ENCODE measurements around the gene CALD1.

Gene CALD1

DNA sequence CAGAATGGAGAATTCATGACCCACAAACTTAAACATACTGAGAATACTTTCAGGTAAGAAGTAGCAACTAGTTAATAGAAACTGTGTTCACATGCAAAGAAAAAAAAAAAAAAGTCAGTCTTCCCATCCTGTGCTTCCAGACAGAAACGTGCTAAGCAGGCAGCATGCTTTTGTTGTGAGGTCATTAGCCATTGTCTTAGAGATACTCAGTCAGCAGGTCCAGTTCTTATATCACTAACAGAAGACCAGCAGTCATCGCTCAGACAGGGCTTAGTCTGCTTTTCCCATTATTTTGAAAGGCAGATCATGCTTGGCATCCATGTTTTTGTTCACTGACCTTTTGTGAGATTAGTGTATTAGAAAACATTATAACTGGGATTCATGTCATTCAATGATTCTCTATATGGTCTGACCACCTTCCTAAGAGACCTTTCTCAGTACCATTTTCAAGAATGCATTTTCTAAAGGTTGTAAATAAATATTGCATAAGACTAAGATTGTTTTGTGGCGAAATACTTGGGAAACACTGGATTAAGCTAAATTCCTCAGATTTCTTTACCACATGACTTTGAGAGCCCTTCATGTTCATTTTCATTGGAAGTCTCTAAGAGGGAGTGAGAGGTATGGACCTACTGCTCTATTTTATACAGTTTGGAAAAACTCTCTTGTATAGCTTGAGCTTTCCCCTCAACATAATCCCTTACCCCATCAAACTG, 161.9 kb downstream of the CALD1 start:
- Histone ChIP-seq H3K4me3 (ENCODE audit: low read depth, low read length, poor library complexity, severe bottlenecking) (no peak overlapping the region), H4K20me1 (ENCODE audit: insufficient read depth, low read length) (no peaks in the 10 kb centered on the region), H3K4me1 (ENCODE audit: insufficient read depth, low read length, severe bottlenecking) (no peaks in the 10 kb centered on the region), H3K79me2 (ENCODE audit: insufficient read depth, low read length) (no peaks in the 10 kb centered on the region), H3K36me3 (ENCODE audit: insufficient read depth, low read length) (no peaks in the 10 kb centered on the region), H3K9me3 (ENCODE audit: low read length) (no peaks in the 10 kb centered on the region), H3K9ac (ENCODE audit: low read length) (no peak overlapping the region), H3K27me3 (ENCODE audit: insufficient read depth, low read length) (no peaks in the 10 kb centered on the region), H3K4me2 (ENCODE audit: low read length) (no peak overlapping the region), H2AFZ (ENCODE audit: low read length) (no peak overlapping the region), H3K9me2 (ENCODE audit: low read depth, low read length) (no peaks in the 10 kb centered on the region), H3F3A (ENCODE audit: insufficient read depth, low read length) (no peaks in the 10 kb centered on the region), H3K27ac (ENCODE audit: low read depth, low read length, poor library complexity, severe bottlenecking) (no peak overlapping the region)
- TF ChIP-seq CTCF (IDR thresholded peaks at IDR 0.05; ENCODE audit: low read length) (no peak), EZH2 (IDR thresholded peaks at IDR 0.05; ENCODE audit: borderline replicate concordance, low read length) (no peak)

DNA sequence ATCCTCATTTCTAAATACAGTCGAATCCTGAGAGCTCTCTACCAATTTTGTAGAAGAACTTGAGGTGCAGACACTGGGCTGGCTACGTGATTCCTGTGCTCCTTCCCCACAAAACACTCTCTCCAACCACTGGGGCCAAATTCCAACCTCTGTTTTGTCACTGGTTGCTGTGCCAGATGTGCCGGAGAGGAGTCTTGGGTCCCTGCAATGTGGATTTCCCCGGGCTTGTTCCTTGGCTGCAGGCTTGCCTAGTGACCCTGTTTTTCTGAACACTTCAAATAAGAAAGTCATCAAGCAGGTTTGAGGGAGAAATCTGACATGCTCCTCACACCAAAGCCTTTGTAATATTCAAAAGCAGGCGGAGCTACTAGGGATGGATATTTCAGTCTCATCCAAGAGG, 162.5 kb downstream of the CALD1 start:
- Histone ChIP-seq H4K20me1 (ENCODE audit: insufficient read depth, low read length) (no peaks in the 10 kb centered on the region), H3K4me3 (ENCODE audit: low read depth, low read length, poor library complexity, severe bottlenecking) (no peak overlapping the region), H3K4me1 (ENCODE audit: insufficient read depth, low read length, severe bottlenecking) (no peaks in the 10 kb centered on the region), H3K9me3 (ENCODE audit: low read length) (no peaks in the 10 kb centered on the region), H3K9ac (ENCODE audit: low read length) (no peak overlapping the region), H3K4me2 (ENCODE audit: low read length) (no peak overlapping the region), H3K27me3 (ENCODE audit: insufficient read depth, low read length) (no peaks in the 10 kb centered on the region), H3K36me3 (ENCODE audit: insufficient read depth, low read length) (no peaks in the 10 kb centered on the region), H3F3A (ENCODE audit: insufficient read depth, low read length) (no peaks in the 10 kb centered on the region), H3K27ac (ENCODE audit: low read depth, low read length, poor library complexity, severe bottlenecking) (no peak overlapping the region), H2AFZ (ENCODE audit: low read length) (no peak overlapping the region), H3K9me2 (ENCODE audit: low read depth, low read length) (no peaks in the 10 kb centered on the region), H3K79me2 (ENCODE audit: insufficient read depth, low read length) (no peaks in the 10 kb centered on the region)
- TF ChIP-seq EZH2 (IDR thresholded peaks at IDR 0.05; ENCODE audit: borderline replicate concordance, low read length) (no peak), CTCF (IDR thresholded peaks at IDR 0.05; ENCODE audit: low read length) (no peak)

GRCh38 chr7:134942690-134943466, 163.4 kb downstream of the CALD1 start:
- Histone ChIP-seq H3K79me2 (ENCODE audit: insufficient read depth, low read length) (no peaks in the 10 kb centered on the region), H2AFZ (ENCODE audit: low read length) (no peak overlapping the region), H3K4me3 (ENCODE audit: low read depth, low read length, poor library complexity, severe bottlenecking) (no peak overlapping the region), H3F3A (ENCODE audit: insufficient read depth, low read length) (no peaks in the 10 kb centered on the region), H3K9ac (ENCODE audit: low read length) (no peak overlapping the region), H3K36me3 (ENCODE audit: insufficient read depth, low read length) (no peaks in the 10 kb centered on the region), H3K9me3 (ENCODE audit: low read length) (no peaks in the 10 kb centered on the region), H3K9me2 (ENCODE audit: low read depth, low read length) (no peaks in the 10 kb centered on the region), H3K27me3 (ENCODE audit: insufficient read depth, low read length) (no peaks in the 10 kb centered on the region), H4K20me1 (ENCODE audit: insufficient read depth, low read length) (no peaks in the 10 kb centered on the region), H3K27ac (ENCODE audit: low read depth, low read length, poor library complexity, severe bottlenecking) (no peak overlapping the region), H3K4me1 (ENCODE audit: insufficient read depth, low read length, severe bottlenecking) (no peaks in the 10 kb centered on the region), H3K4me2 (ENCODE audit: low read length) (no peak overlapping the region)
- TF ChIP-seq EZH2 (IDR thresholded peaks at IDR 0.05; ENCODE audit: borderline replicate concordance, low read length) (no peak), CTCF (IDR thresholded peaks at IDR 0.05; ENCODE audit: low read length) (no peak)

Measured in OCI-LY1 (cell line).